Measurements from ENCODE around the gene ITPR1. TPM values are rescaled to one million over a fixed set of nuclear protein-coding genes. Genes with fewer than 3 reads are reported as not detected.

ITPR1 gene
- total RNA-seq, 1 donor from 2014 or later = 45.9 TPM

DNA sequence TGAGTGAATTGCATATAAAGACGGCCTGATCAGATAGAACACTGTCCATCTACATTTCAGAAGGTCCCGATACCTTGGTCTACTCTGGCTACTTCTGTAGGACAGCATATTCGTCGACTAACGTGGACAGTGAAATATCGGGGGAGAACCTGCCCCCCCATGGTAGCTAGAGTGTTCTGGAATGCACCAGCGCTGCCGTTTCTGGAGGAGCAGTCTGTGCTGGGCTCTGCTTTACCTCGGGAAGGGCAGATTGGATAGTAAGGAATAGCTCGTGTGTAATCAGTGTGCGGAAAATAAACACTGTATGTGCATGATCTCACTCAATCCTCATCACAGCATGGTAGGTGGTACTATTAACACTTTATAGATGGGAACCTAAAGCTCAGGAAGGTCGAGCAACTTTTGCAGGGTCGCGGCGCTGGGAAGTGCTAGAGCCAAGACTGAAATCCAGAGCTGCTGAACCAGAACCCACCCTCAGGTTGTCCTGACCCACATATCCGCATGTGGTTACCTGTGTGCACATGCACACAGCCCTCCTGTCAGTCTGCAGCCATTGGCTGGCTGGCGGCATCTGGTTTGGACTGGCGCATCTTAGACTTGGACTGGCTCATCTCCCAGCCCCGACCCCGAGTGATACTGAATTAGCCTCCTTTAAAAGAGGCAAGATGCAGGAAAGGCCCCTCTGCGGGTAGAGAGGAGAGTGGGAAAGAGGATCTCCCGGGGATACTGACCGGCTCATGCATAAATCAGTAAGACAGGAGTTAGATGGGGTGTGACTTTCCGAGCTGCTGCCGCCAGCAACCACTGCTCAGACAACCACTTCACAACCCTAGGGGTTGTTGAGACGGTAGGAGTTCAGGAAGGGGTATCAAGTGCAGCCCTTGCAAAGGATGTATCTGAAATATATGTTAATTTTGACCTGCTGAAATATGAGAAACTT lies 331.1 kb downstream of the ITPR1 start:
- DNase-seq (ENCODE audit: extremely low spot score, unreplicated experiment) = no peak
- Mint-ChIP-seq H3K9me3 (no peaks in the 10 kb centered on the region), H3K4me3 (peak overlapping the region; percentile 18), H3K27ac (peak overlapping the region; percentile 50), H3K36me3 (peaks cover 15% of the 10 kb centered on the region), H3K4me1 (ENCODE audit: unreplicated experiment) (peaks cover 25% of the 10 kb centered on the region), H3K27me3 (no peaks in the 10 kb centered on the region)
- TF ChIP-seq, protein P1, sequence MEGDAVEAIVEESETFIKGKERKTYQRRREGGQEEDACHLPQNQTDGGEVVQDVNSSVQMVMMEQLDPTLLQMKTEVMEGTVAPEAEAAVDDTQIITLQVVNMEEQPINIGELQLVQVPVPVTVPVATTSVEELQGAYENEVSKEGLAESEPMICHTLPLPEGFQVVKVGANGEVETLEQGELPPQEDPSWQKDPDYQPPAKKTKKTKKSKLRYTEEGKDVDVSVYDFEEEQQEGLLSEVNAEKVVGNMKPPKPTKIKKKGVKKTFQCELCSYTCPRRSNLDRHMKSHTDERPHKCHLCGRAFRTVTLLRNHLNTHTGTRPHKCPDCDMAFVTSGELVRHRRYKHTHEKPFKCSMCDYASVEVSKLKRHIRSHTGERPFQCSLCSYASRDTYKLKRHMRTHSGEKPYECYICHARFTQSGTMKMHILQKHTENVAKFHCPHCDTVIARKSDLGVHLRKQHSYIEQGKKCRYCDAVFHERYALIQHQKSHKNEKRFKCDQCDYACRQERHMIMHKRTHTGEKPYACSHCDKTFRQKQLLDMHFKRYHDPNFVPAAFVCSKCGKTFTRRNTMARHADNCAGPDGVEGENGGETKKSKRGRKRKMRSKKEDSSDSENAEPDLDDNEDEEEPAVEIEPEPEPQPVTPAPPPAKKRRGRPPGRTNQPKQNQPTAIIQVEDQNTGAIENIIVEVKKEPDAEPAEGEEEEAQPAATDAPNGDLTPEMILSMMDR (conservative IDR thresholded peaks at IDR 0.05) = no peak

- TF ChIP-seq, protein P1 (conservative IDR thresholded peaks at IDR 0.05) = no peak
- Mint-ChIP-seq H3K9me3 (no peaks in the 10 kb centered on the region), H3K27me3 (no peaks in the 10 kb centered on the region), H3K36me3 (peaks cover 11% of the 10 kb centered on the region), H3K4me1 (ENCODE audit: unreplicated experiment) (peaks cover 25% of the 10 kb centered on the region), H3K4me3 (peak overlapping the region; percentile 18), H3K27ac (peak overlapping the region; percentile 50)
- DNase-seq (ENCODE audit: extremely low spot score, unreplicated experiment) = no peak
These were observed 331.8 kb downstream of the ITPR1 start for GRCh38 chr3:4824926-4825325.

GRCh38 chr3:4825436-4826236 lies 332.5 kb downstream of the ITPR1 start:
- peak overlapping the region; percentile 50 for H3K27ac Mint-ChIP-seq

GRCh38 chr3:4826237-4827100 lies 333.3 kb downstream of the ITPR1 start:
- no peak overlapping the region for H3K4me3 Mint-ChIP-seq
- DNase-seq (ENCODE audit: extremely low spot score, unreplicated experiment) = no peak
- peaks cover 36% of the 10 kb centered on the region for H3K4me1 Mint-ChIP-seq (ENCODE audit: unreplicated experiment)
- H3K27ac Mint-ChIP-seq = peak overlapping the region; percentile 50
- no peaks in the 10 kb centered on the region for H3K27me3 Mint-ChIP-seq
- TF ChIP-seq, protein P1 (conservative IDR thresholded peaks at IDR 0.05) = no peak
- peaks cover 9% of the 10 kb centered on the region for H3K36me3 Mint-ChIP-seq
- H3K9me3 Mint-ChIP-seq = no peaks in the 10 kb centered on the region

More at GRCh38 chr3:4825436-4826236, 332.5 kb downstream of the ITPR1 start:
- H3K27me3 Mint-ChIP-seq = no peaks in the 10 kb centered on the region
- H3K9me3 Mint-ChIP-seq = no peaks in the 10 kb centered on the region
- peaks cover 27% of the 10 kb centered on the region for H3K4me1 Mint-ChIP-seq (ENCODE audit: unreplicated experiment)
- no peak overlapping the region for H3K4me3 Mint-ChIP-seq
- no peak for DNase-seq (ENCODE audit: extremely low spot score, unreplicated experiment)
- TF ChIP-seq, protein P1 (conservative IDR thresholded peaks at IDR 0.05) = no peak
- H3K36me3 Mint-ChIP-seq = peaks cover 11% of the 10 kb centered on the region

GRCh38 chr3:4827767-4828166 lies 334.6 kb downstream of the ITPR1 start:
- DNase-seq (ENCODE audit: extremely low spot score, unreplicated experiment) = no peak
- H3K27ac Mint-ChIP-seq = no peak overlapping the region
- TF ChIP-seq, protein P1 (conservative IDR thresholded peaks at IDR 0.05) = no peak
- H3K9me3 Mint-ChIP-seq = no peaks in the 10 kb centered on the region
- peaks cover 40% of the 10 kb centered on the region for H3K4me1 Mint-ChIP-seq (ENCODE audit: unreplicated experiment)
- H3K27me3 Mint-ChIP-seq = no peaks in the 10 kb centered on the region
- H3K36me3 Mint-ChIP-seq = peaks cover 6% of the 10 kb centered on the region
- no peak overlapping the region for H3K4me3 Mint-ChIP-seq

Measured in type B pancreatic cell (in vitro differentiated cells).